ENCODE data around the gene PP2D1.
"Not testable (repeated sequence)": the region's sequence is repeated elsewhere in the genome, so short reads cannot be mapped to it uniquely, and the experiment has no call there.

The PP2D1 gene

DNA sequence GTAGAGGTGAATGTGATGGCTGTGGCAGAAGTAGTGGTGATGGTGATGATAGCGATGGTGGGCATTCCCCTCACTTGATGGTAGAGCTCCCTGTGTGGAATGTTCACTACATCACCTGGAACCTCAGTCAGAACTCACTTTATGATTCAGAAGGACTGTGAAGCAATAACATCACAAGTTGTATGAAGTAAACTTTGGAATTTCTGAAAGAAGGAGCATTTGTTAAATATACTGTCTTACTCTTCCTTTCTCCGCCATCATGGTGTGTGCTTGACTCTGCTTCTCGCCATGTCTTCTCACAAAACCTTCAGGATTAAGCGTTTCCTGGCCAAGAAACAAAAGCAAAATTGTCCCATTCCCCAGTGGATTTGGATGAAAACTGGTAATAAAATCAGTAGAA, at the start of gene PP2D1:
Gene PP2D1, minus strand, starts transcription at position 101 of the 400 bp plus-strand sequence. CDS start 192 bp downstream, outside the sequence.
- no peak for DNase-seq

DNA sequence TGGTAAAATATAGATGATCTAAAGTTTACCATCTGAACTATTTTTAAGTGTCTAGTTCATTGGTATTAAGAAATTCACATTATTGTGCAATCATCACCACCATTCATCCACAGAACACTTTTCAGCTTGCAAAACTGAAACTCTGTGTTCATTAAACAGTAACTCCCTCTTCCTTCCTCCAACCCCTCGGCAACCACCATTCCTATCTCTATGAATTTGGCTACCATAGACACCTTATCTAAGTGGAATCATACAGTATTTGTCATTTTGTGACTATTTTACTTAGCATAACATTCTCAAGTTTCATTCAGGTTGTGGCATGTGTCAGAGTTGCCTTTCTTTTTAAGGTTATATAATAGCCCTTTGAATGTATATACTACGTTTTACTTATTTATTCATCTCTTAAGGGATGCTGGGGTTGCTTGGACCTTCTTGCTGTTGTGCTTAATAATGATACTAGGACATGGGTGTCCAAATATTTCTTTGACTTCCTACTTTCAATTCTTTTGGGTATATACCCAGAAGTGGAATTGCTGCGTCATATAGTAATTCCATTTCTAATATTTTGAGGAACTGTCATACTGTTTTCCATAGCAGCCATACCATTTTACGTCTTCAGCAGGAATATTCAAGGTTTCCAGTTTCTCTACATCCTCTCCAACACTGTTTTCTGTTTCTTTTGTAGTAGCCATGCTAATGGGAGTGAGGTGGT, 49.1 kb upstream of the PP2D1 start:
- no peak for DNase-seq

DNA sequence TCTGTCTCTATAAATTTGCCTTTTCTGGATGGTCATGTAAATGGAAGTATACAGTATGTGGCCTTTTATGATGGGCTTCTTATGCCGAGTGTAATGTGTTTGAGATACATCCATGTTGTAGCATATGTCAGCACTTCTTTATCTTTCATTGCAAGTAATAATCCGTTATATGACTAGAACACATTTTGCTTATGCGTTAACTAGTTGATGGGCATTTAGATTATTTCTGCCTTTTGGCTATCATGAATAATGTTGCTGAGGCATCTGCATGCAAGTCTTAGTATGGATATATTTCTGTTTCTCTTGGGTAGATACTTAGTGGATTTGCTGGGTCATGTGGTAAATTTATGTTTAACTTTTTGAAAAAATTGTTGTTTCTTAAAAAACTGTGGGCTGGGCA, 47.9 kb upstream of the PP2D1 start:
- no peak for DNase-seq

- DNase-seq, result no peak
These were observed 45.6 kb upstream of the PP2D1 start for GRCh38 chr3:20057612-20058180.

DNA sequence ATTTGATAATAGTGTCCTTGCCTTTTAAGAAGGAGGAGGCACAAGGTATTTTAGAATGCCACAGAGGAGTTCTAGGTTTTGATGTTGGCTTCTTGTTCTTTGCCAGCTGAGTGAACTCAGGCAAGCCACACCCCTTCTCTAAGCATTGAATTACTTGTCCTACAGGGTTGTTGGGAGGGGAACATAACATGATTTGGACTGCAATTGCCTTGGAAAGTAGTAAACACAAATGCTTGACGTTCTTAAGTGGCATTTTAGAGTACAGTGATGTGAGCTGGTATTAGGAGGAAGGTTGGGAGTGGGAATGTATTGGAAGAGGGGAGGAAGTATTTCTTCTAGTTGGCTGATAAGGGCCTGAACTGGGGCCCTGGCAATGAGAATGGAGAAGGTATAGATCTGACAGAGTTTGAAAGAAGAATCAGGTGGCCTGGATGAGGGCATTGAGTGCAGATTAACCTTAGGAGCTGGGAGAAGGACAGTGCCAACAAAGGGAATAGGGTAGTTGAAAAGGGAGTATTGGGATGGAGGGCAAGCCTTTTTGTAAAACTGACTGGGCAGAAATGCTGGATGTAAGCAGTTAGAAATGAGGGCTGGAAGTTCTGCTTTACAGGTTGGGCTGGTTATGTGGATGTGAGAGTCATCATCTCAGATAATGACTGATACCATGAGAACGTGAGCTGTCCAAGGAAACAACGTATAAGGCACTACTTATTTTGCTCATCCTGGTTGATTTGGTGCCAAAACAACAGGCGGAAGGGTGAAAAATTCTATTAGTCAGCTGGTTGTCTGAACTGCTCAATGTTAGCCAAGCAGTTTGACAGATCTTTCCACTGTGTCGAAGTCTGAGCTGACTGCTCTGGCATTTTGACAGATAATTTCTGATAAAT, 44.9 kb upstream of the PP2D1 start:
- DNase-seq, result peak; percentile 14 to 38

GRCh38 chr3:20055842-20056241, 43.8 kb upstream of the PP2D1 start:
- no peak for DNase-seq

- peak; percentile 39 to 48 for DNase-seq
These were observed 43.1 kb upstream of the PP2D1 start for GRCh38 chr3:20055020-20055775.

DNA sequence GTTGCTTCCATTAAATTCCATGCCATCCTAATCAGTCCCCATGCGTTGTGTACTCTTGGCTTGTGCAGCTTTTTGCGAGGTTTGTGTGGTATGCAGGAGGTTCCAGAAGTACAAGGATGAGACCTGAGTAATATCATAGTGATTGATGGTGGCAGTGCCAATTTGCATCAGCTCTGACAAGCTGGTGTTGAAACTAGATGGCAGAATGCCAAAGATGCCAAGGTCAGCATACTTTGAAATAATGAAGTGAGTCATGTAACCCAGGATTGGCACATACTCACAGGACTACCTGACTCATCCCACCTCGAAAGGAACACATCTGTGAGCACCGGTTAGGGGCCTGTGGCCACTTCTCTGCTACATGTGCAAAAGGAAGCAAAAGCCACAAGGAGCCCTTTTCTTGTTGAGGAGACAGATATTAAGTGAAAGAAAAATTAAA, 42.5 kb upstream of the PP2D1 start:
- DNase-seq, result peak; percentile 62 to 74

- DNase-seq, result no peak
These were observed 40.8 kb upstream of the PP2D1 start for GRCh38 chr3:20052851-20053250.

GRCh38 chr3:20051123-20051806, 39.2 kb upstream of the PP2D1 start:
- no peak for DNase-seq

DNA sequence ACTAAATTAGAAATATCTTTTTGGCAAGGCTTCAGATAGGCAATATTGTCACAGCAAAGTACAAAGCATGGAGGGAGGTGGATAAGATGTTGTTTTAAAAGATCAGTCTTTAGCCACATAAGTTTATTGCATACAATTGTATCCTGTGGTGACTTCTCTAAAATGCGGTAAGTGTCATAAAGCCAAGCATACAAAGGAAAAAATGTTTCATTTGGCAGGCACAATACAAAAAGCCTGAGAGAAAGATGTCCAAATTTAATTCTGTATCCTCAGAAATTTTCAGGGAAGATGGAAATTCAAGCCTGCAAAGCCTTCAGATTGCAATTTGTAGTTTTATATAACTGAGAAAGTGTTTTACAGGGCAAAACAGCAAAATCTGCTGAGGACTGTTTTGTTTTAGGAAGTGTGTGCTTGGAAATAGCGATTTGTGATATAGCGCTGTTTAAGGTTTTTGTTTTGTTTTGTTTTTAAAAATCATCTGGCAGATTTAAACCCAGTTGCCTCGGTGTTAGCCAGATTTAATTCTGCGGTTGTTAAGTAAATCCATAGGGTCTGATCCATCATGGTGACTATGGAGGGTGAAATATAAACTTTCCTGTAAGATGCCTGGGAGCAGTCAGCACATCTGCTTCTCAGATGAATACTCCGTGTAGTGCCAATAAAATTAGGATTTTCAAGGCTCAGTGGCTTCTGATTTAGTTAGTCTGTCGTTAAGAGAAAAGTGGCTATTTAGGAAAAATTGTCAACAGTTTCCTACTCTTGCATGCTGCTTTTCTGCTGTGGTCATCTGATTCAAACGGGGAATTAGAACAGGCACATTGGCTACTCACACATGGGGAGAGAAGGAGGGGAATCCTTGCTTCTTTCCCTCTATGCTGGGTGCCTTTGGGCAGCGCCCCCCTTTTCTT, 36.2 kb upstream of the PP2D1 start:
- no peak for DNase-seq

- DNase-seq, result no peak
These were observed 35.3 kb upstream of the PP2D1 start for GRCh38 chr3:20047341-20047779.

DNA sequence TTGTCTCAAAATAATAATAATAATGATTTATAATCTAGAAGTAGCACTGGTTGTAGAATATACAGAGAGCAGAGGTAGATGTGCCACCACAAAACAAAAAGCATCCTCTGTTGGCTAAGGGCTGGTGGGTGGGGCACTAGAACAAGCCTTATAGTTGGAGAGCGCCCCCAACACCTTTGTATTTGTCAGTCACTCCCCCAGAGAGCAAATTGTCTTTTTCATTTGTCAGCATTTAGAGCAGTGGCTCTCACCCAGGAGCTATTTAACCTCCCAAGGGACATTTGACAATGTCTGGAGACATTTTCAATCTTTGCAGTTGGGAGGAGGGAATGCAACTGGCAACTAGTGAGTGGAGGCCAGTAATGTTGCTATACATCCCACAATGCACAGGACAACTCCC, 34.5 kb upstream of the PP2D1 start:
- no peak for DNase-seq

- DNase-seq, result not testable (repeated sequence)
These were observed 33.1 kb upstream of the PP2D1 start for GRCh38 chr3:20045141-20045540.

GRCh38 chr3:20043825-20044224, 31.8 kb upstream of the PP2D1 start:
- DNase-seq, result no peak

DNA sequence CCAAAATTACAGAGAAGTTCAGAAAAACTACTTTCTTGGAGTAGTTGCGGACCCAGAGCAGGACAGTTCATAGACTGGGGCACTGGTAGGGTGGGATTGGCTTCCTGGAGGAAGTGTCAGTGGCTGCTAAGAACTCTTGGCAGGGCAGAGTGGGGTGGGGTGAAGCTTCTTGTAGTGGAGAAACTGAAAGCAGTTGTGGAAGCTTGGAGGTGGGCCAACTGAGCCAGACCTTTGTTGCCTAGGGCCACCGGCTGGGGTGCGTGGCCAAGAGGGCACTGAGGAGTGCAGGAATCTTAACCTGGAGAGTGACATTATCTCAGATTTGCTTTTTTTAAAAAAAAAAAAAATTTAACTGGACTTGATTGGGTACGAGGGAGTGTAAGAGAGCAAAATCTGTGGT, 31.3 kb upstream of the PP2D1 start:
- peak; percentile 41 to 57 for DNase-seq

DNA sequence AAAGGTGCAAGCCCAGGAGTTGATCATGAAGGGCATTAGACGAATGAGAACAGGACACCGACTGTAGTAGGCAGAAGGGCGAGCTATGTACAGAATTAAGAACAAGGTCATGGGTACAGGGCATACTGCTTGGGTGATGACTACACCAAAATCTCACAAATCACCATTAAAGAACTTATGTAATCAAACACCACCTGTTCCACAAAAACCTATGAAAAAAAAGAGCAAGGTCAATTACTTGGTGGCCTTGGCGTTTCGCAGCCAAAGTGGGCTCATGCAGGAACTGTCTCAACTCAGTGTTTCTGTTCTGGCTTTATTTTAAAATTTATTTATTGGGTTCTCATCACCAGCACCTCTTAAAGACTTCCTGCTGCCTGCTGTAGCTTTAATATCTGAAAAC, 30.3 kb upstream of the PP2D1 start:
- no peak for DNase-seq

GRCh38 chr3:20041197-20041780, 29.2 kb upstream of the PP2D1 start:
- DNase-seq, result peak; percentile 82 to 83

- DNase-seq, result peak; percentile 64 to 77
These were observed 28.6 kb upstream of the PP2D1 start for GRCh38 chr3:20040548-20041196.

Data from stimulated activated CD4-positive, alpha-beta T cell treated with anti-CD3 and anti-CD28 coated beads, Interleukin-2, amount 100 ng/mL, for 24 hours (primary cell).